Neural progenitor cell (in vitro differentiated cells): Measurements from ENCODE around the gene LMBRD1.

Experiments
- CTCF ChIP-seq: fragments of 200-600 bp; sonication (generic); IDR thresholded peaks from 2 replicates; pipeline ENCODE4 v1.5.1; 2017; ENCODE audit warnings: antibody characterized with exemption, mild to moderate bottlenecking
- EZH2 ChIP-seq: fragments of 200-600 bp; sonication (generic); IDR thresholded peaks from 2 replicates; pipeline ENCODE4 v1.6.1; 2017; ENCODE audit warnings: antibody characterized with exemption, mild to moderate bottlenecking, moderate library complexity

GRCh38 chr6:69693762-69694161, 103.0 kb downstream of the LMBRD1 start:
- no peak for TF ChIP-seq CTCF
- TF ChIP-seq EZH2, result no peak
